Kidney tubule cell (primary cell): ENCODE results near the gene SPINT4.
"Not testable (repeated sequence)": the region's sequence is repeated elsewhere in the genome, so short reads cannot be mapped to it uniquely, and the experiment has no call there.

Experiments
- DNase-seq: peaks from one replicate; pipeline ENCODE4 v3.0.0-alpha.2; 2018; ENCODE audit warnings: low spot score

Gene SPINT4

DNA sequence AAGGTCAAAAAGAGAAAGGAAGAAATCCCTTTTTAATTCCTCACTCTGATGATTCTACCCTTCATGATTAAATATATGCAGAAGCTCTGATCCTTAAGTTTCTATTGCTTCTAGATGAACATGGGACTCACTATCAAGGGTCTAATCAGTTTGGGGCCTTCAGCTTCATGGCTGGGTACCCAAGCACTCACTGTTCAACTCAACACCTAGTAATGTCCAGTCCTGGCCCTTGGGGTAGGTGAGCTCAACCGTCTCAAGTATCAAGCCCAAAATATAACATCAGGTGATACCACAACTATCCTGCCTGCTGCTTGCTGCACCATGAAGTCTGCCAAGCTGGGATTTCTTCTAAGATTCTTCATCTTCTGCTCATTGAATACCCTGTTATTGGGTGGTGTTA lies at the start of gene SPINT4:
TSS of gene SPINT4 (plus strand) at position 301 of the 400 bp plus-strand sequence. CDS start at position 322, 21 bp downstream.
- no peak for DNase-seq

DNA sequence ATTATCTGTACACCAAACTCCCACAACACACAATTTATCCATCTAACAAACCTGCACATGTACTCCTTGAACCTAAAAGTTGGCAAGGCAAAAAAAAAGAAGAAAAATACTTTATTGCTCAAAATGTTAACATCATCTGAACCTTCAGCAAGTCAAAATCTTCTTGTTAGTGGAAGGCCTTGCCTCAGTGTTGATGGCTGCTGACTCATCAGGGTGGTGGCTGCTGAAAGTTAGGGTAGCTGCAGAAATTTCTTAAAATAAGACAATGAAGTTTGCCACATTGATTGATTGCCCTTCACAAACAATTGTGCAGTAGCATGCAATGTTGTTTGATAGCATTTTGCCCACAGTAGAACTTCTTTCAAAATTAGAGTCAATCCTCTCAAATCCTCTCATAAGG lies 49.4 kb upstream of the SPINT4 start:
- no peak for DNase-seq

GRCh38 chr20:45679650-45680049 lies 42.5 kb upstream of the SPINT4 start:
- DNase-seq, result no peak

- DNase-seq, result peak; percentile 29
These were observed 36.3 kb upstream of the SPINT4 start for GRCh38 chr20:45685896-45686295.

- not testable (repeated sequence) for DNase-seq
These were observed 28.8 kb upstream of the SPINT4 start for GRCh38 chr20:45693346-45693745.

GRCh38 chr20:45695496-45695895 lies 26.7 kb upstream of the SPINT4 start:
- DNase-seq, result no peak

- DNase-seq, result no peak
These were observed 21.0 kb upstream of the SPINT4 start for GRCh38 chr20:45701104-45701503.

- no peak for DNase-seq
These were observed 20.3 kb upstream of the SPINT4 start, which contains the start of gene WFDC13 for GRCh38 chr20:45701873-45702272. Gene WFDC13 (plus strand): TSS chr20:45702038. CDS start chr20:45702124, 86 bp downstream.

DNA sequence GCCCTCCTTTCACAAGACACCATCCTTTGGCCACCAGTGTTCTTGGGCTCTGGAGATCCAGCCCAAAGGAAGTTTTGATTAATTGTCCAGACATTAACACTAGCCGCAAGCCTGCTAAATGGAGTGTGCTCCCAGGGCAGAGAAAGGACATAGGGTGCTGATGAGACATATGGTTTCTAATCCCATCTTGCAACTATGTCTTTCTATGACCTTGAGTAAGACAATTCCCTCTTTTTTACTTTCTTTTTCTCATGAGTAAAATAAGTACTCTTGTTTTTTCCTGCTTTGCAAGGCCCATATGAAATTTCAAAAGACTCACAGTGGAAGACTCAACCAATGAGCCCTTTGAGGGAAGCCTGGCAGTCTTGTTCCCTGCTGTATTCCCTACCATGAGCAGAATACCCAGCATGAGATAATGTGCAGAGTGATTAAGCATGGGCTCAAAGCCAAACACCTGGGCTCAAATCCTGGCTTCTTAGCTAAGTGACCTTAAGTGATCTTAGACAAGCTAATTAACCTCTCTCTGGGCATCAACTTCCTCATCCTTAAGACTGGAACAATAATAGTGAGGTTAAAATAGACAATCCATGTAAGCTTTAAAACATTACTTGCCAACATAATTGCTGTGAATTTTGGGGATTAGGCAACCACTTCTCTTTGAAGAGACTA lies 17.0 kb upstream of the SPINT4 start, which contains the start of gene WFDC10B:
TSS of gene WFDC10B (minus strand) at position 51 of the 669 bp plus-strand sequence. CDS start 19,027 bp downstream, outside the sequence.
- no peak for DNase-seq

DNA sequence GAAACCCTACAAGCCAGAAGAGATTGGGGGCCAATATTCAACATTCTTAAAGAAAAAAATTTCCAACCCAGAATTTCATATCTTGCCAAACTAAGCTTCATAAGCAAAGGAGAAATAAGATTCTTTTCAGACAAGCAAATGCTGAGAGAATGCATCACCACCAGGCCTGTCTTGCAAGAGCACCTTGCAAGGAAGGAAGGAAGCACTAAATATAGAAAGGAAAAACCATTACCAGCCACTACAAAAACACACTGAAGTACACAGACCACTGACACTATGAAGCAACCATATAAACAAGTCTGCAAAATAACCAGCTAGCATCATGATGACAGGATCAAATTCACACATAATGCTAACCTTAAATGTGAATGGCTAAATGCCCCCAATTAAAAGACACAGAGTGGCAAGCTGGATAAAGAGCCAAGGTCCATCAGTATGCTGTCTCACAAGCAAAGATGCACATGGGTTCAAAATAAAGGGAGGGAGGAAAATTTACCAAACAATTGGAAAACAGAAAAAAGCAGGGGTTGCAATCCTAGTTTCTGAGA lies 5.9 kb upstream of the SPINT4 start:
- DNase-seq, result not testable (repeated sequence)

- DNase-seq, result peak; percentile 9
These were observed 3.0 kb downstream of the SPINT4 start for GRCh38 chr20:45725134-45725533.

GRCh38 chr20:45727044-45727443 lies 4.9 kb downstream of the SPINT4 start:
- no peak for DNase-seq

DNA sequence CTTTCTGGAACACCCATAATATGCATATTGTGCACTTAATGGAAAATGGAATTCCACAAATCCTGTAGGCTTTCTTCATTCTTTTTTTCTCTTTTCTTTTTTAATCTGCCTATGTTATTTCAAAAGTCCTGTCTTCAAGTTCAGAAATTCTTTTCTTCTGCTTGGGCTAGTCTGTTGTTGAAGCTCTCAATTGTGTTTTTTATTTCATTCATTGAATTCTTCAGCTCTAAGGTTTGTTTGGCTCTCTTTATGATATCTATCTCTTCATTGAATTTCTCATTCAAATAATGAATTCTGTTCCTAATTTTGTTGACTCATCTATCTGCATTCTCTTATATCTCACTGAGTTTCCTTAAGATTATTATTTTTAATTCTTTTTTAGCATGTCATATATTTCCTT lies 10.1 kb downstream of the SPINT4 start:
- DNase-seq, result no peak

- no peak for DNase-seq
These were observed 13.4 kb downstream of the SPINT4 start for GRCh38 chr20:45735552-45735951.

DNA sequence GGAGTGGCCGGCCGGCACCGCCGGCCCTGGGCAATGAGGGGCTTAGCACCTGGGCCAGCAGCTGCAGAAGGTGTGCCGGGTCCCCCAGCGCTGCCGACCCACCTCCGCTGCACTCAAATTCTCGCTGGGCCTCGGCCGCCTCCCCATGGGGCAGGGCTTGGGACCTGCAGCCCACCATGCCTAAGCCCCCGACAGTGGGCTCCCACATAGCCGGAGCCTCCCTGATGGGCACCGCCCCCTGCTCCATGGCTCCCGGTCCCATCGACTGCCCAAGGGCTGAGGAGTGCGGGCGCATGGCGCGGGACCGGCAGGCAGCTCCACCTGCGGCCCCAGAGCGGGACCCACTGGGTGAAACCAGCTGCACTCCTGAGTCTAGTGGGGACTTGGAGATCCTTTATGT lies 13.8 kb downstream of the SPINT4 start:
- DNase-seq, result no peak

DNA sequence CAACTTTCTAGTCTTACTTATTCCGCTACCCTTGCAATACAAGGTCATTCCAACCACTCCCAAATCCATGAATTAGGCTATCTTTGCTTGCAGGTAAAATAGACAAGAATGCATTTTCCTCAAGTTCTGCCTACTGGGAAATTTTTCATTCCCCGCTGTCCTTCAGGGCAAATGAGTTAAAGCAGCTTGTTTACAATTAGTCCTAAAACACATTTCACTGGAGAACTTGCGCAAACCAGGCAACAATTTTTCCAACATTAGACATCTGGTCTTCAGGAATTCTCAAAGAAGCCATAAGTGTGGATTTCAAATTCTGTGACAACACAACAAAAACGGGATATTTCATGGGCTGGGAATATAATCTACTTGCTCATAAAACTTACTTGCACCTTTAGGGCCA lies 20.4 kb downstream of the SPINT4 start:
- DNase-seq, result no peak

DNA sequence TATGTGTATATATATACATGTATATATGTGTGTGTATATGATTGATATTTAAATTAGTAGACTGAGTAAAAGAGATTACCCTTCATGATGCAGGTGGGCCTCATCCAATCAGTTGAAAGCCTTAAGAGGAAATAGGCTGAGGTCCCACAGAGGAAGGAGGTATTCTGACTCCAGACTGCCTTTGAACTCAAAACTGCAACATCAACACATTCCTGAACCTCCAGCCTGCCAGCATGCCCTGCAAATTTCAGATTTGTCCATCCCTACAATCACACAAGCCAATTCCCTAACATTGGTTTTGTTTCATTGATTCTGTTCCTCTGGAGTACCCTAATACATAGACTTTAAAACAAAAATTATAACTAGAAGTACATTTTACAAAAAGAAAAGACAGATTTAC lies 22.9 kb downstream of the SPINT4 start:
- DNase-seq, result no peak

- DNase-seq, result no peak
These were observed 29.6 kb downstream of the SPINT4 start for GRCh38 chr20:45751721-45752120.

DNA sequence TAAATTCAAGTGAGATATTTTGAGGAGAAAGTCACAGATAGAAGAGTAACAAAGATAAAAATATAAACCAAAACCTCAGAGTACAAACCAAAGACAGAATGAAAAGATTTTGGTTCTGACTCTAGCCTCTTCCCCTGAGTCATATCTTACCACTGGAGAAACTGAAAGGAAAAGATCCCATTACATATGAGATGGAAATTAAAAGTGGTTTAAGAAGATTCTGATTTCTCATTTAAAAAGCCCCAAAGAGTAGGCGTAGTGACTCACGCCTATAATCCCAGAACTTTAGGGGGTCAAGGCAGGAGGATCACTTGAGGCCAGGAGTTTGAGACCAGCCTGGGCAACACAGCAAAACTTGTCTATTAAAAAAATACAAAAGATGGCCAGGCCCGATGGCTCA lies 30.6 kb downstream of the SPINT4 start:
- no peak for DNase-seq

GRCh38 chr20:45758096-45758495 lies 35.9 kb downstream of the SPINT4 start:
- DNase-seq, result no peak

DNA sequence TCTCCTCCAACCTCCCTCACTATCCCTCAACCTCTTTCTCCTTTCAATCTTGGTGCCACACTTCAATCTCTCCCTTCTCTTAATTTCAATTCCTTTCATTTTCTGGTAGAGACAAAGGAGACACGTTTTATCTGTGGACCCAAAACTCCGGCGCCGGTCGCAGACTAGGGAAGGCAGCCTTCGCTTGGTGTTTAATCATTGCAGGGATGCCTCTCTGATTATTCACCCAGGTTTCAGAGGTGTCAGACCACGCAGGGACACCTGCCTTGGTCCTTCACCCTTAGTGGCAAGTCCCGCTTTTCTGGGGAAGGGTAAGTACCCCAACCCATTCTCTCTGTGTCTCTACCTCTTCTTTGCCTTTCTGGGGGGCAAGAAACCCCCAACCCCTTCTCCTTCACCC lies 37.8 kb downstream of the SPINT4 start:
- DNase-seq, result not testable (repeated sequence)

DNA sequence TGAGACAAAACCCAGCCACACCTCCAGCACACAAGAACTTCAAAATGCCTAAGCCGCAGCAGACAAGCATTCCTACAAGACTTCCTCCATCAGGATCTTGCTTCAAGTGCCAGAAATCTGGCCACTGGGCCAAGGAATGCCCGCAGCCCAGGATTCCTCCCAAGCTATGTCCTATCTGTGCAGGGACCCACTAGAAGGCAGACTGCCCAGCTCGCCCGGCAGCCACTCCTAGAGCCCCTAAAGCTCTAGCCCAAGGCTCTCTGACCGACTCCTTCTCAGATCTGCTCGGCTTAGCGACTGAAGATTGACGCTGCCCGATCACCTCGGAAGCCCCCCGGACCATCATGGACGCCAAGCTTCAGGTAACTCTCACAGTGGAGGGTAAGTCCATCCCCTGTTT lies 39.8 kb downstream of the SPINT4 start:
- DNase-seq, result not testable (repeated sequence)

DNA sequence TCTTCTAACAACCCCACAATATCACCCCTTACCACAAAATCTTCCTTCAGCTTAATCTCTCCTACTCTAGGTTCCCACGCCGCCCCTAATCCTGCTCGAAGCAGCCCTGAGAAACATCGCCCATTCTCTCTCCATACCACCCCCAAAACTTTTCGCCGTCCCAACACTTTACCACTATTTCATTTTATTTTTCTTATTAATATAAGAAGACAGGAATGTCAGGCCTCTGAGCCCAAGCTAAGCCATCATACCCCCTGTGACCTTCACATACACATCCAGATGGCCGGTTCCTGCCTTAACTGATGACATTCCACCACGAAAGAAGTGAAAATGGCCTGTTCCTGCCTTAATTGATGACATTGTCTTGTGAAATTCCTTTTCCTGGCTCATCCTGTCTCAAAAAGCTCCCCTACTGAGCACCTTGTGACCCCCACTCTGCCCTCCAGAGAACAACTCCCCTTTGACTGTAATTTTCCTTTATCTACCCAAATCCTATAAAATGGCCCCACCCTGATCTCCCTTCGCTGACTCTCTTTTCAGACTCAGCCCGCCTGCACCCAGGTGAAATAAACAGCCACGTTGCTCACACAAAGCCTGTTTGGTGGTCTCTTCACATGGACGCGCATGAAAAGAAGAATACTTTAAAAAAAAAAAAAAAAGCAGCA lies 42.6 kb downstream of the SPINT4 start:
- not testable (repeated sequence) for DNase-seq
